Endothelial cell of hepatic sinusoid (primary cell): Measurements from ENCODE around the gene EXD3.

ENCODE experiments used
- in situ Hi-C: cut with HindIII; loops from 2 replicates; pipeline ENCODE4 v1.10.0; 2017; ENCODE audit warnings: low sequenced_read_pairs

Gene EXD3

DNA sequence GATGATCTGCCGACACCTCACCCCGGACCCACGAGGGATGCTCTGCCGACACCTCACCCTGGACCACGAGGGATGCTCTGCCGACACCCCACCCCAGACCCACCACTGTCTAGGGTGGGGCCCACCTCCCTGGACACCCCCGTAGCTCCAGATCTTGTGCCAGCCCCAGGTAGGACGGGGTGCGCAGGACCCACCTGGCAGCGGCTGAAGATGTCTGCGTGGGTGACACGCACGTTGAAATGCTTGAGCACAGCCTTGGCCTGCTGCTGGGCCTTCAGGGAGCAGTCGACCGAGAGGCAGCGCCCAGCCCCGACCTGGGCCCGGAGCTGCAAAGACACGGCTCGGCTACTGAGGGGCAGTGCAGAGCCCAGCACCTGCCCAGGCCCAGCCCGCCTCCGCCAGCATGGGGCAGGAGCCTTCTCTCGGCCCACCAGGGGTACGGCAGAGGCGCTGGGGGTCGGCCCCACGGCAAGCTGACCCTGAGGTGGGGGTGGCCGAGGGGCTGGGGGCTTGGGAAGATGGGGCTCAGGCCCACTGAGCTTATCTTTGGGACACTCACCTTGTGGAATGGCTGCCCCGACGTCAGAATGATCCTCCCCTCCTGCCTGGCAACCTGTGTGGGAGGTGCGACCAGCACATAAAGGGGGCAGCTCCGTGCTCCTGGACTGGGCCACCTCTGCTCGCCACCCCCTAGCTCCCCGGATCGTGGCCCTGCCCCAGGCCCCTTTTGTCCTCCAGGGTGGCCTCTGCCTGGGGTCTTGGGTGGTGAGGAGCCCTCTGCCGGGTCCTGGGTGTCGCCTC, 99.2 kb downstream of the EXD3 start:
- in situ Hi-C loops = no loop called here

DNA sequence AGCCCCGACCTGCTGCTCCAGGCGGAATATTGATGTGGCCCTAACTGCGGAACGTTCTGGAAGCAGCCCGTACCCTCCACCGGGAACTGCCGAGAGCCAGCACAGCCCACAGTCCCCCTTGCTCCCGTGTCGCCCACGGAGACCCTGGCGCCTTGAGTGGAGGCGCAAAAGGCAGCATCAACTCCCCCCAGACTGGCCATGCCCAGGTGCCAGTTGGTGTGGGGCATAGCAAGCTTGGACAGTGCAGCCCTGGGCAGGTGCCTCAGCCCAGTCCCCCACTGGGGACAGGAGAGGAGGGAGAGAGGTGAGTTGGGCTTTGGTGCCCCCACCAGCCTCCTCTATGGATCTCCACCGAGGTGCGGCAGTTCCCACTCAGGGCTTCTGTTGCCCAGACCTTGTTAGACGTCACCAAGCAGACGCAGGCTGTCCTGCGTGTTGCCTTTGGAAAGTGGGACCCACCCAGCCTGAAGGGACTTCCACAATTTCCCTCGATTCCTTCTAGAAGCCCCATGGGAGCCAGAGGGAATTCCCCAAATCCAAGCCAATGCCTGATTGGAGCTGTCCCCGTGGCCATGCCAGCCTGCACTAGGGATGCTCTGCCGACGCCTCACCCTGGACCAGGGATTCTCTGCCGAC, 101.1 kb downstream of the EXD3 start:
- in situ Hi-C loops = no loop called here

DNA sequence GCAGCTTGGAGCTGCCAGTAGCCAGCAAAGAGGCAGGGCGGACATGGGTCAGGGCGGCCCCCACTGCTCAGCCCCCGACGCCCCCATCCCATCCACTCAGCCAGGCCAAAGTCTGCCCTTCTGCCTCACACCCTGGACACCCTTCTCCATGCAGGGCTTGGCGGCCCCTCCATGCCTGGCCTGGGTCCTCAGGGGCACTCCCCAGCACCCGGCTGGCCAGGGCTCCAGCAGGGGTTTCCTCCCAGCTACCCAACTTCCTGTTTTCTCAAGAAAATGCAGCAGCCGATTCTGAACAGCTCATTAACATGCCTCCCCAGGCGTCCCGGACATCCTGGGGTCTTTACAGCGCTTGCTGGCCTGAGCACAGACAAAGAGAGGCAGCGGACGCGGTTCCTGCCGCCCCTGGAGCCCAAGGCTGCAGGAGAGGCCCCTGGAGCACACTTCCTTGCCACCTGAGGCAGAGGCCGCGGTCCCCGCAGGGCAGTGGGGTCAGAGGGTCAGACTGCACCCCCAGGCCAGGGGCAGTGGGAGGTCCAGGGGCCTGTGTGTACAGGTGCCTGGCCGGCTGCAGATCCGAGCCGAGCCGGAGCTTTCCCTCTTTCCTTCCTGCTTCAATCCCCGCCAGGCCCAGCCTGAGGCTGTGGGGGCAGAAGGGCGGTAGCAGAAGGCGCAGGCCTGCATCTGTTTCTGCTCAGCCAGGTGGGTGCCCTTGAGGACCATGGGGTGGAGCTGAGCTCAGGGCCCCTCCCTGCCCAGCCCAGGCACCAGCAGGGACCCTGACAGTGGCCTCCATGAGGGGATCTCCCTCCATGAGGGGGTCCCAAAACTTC, 102.2 kb downstream of the EXD3 start:
- in situ Hi-C loops = no loop called here

DNA sequence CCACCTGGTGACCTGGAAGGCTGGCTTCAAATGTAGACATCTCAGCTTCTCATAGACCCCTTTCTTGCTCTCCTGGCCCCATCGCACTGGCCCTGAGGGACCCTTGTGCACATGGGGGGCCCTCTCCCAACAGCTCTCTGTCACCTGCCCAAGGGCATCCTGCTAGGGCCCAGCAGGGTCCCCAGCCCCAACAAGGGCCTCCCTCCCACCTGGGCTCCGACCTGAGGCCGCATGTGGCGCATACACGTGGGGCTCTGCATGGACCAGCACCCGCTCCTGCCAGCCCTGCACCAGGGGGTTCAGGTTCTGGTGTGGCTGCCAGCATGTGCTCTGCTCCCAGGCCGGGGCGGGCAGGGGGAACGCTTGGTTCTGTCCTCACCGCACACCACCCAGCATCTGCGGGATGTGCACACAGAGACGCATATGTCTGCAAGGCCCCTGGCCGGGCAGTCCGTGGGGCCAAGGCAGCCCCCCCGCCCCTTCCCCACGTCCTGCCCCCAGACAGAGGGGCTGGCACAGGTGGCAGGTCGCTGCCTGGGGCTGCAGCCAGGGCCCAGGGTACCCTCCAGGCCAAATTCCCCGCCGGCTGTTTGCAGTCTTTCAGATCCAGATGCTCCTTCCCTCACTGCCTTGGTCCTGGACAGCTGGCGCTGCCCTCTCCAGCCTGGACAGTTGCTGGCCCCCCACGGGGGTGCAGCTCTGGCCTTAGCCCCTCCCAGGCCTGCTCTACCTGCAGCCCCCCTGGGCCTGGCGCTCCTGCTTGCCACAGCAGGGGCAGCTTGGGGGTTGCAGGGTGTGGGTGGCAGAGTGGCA, 103.0 kb downstream of the EXD3 start:
- in situ Hi-C loops = loop anchor here (10.0 kb wide), 1 partner anchor 95 kb away; no protein-coding TSS in a partner anchor

DNA sequence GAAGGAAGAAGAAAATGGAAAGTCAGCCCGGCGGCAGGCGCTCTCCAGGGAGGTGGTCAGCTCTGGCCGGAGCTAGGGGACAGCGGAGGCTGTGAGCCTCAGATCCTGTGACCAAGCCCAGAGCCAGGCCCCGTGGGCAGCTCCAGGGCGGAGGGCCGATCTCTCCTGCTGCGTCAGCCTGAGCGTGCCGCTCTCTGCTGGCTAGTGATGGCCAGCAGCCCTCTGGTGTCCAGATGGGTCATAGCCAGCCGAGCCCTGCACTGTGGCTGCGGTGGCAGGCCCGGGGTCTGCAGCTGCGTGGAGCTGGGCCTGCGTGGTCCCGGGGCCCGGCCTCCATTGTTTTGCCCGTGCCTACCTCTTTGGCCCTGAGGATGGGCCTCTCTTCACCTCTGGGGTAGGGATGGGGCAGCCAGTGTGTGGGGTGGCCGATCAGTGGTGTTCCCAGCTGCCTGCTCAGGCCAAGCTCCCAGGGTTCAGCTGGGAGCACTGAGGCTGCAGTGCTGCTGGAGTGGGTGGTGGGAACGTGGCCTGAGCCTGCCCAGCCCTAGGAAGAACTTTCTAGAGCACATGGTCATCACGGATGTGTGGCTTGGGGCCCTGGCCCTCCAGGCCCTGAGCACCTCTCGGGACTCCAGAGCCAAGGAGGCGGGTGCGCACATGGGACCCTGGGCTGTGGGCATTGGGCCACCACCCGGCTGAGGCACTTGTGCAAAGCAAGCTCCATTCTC, 103.8 kb downstream of the EXD3 start:
- in situ Hi-C loops = loop anchor here (10.0 kb wide), 1 partner anchor 96 kb away; no protein-coding TSS in a partner anchor

DNA sequence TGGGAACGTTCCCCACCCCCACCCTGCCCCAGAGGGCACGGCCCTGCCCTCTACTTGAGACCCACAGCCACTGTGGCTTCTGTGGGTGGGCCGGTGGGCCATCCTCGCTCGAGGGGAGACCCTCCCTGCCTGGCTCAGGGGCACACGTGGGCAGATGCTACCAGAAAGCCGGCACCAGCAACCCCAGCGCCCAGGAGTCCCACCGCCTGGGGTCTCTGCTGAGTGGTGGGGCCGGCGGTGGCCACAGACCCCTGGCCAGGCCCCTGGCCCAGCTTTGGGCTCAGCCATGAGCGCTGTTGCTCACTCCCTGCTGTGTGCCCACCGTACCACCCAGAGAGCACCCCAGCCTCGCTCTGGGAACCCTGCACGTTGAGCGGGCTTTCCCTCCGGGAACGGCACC, 104.4 kb downstream of the EXD3 start:
- in situ Hi-C loops = loop anchor here (10.0 kb wide), 1 partner anchor 96 kb away; no protein-coding TSS in a partner anchor

DNA sequence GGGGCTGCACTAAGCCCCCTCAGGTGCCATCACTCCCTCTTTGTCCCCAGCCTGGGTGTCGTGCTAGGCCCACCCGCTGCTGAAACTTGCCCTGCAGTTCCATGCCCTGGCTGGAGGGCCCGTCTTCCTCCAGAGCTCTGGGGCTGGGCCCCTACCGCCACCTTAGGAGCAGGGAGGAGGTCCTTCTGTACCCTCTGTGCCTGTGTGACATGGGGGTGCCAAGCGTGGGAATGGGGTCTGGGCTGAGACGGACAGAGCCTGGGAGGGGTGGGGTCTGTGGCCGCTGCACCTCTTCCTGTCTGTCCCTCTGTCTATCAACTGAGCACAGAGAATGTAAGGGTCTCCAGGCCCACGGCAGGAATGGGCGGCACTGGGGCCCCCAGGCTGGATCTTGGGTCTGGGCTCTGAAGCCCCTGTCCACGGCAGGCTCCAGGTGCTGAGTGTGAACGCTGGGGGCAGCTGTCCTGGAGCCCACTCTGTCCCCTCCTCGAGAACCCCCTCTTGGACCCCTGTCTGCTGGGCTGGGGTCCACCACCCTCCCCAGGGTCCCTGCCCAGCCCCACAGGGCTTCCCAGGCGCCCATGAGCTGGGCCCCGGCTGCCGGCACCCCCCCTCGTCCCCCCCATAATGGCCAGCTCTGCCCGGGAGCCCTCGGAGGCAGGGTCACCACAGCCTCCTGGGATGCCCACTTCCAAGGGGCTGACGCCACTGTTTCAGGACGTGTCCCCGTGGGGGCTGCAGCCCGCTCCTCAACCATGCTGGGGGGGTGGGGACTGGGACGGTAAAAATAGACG, 105.0 kb downstream of the EXD3 start:
- in situ Hi-C loops = loop anchor here (10.0 kb wide), 1 partner anchor 97 kb away; no protein-coding TSS in a partner anchor

DNA sequence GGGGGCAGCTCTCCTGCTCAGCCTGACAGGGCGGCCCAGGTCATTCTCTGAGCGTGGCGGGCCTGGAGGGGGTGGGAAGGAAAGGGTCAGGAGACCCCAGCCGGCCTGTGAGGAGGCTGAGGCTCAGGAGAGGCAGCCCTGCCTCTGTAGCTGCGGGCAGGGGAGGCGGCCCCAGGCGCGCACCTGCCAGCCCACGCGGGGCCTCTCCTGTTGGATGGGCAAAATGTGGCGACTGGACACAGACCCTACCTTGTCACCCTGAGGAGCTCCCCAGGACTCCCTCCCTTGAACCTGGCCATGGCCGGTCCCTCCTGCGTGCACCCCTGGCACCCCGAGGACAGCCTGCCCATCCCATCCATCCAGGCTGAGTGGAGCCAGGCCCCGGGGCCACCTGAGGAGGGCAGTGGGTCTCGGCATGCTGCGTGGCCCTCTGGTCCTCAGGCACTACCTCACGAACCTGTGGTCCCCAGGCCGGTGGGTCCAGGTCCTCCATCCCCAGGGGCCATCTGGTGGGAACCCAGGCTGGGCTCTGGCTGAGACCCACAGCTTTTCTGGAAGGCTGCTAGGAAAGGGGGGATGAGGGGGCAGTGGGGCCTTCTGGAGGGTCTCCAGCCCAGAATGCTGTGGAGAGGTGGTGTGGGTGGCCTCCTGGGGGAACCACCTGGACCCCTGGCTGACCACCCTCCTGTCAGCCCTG, 105.8 kb downstream of the EXD3 start:
- in situ Hi-C loops = loop anchor here (10.0 kb wide), 1 partner anchor 98 kb away; no protein-coding TSS in a partner anchor

DNA sequence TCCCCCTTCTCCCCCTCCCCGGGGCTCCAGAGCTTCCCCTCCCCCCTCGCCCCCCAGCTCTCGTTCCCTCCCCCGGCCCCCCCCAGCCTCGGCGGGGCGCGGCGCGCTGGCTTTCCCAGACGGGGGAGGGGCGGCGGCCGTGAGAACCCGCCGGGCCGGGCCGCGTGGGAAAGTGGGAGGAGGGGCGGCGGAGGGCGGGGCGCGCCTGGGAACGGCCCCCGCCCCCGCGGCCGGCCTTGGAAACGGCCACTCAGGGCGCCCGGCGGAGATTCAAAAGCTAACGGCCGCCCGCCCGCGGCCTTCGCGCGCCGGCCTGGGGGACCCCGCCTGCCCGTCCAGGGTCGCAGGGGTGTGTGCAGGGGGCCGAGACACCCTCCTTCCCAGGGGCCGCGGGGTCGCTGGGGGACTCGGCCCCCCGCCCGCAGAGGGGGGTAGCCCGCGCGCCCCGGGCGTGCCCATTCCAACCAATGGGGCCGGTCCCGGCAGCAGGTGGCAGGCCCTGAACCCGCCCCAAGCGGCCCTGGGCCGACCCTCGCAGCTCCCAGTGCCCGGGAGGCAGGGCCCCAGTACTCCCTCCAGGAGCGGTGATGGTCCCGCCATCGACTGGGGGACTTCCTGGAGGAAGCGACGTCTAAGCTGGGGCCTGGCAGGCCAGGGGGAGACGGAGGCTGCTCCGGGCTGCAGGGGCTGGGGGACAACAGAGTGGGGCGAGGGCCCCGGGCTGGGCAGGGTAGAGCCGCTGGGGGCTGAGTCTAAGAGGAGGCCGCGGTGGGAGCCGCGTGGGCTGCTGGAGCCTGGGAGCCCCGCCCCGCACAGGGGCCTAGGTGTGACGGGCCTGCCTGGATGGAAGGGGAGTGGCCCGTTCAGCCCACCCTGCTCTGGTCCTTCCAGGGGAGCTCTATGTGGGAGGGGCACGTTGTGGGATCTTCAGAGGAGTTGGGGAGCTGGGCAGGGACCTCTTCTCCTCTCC, 106.7 kb downstream of the EXD3 start:
- in situ Hi-C loops = loop anchor here (10.0 kb wide), 1 partner anchor 99 kb away; no protein-coding TSS in a partner anchor

DNA sequence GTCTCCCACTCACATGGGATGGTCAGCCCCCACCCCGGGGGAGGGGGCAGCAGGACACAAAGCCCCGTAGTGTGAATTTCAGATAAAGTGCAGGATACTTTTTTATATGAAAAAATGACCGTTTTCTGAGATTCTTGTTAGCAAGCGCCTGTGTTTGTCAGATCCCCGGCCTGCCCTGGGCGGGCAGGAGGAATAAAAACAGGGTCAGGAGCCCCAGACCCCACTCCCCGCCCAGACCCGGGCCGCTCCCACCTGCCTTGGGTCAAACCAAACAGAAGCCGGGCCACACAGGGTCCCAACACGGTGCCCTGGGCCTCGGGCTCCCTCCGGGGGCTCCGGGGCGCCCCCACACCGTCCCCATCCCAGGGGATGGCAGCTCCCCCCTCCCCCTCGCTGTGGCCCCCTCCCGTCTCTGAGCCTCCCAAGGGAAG, 107.4 kb downstream of the EXD3 start:
- in situ Hi-C loops = loop anchor here (10.0 kb wide), 1 partner anchor 99 kb away; no protein-coding TSS in a partner anchor

DNA sequence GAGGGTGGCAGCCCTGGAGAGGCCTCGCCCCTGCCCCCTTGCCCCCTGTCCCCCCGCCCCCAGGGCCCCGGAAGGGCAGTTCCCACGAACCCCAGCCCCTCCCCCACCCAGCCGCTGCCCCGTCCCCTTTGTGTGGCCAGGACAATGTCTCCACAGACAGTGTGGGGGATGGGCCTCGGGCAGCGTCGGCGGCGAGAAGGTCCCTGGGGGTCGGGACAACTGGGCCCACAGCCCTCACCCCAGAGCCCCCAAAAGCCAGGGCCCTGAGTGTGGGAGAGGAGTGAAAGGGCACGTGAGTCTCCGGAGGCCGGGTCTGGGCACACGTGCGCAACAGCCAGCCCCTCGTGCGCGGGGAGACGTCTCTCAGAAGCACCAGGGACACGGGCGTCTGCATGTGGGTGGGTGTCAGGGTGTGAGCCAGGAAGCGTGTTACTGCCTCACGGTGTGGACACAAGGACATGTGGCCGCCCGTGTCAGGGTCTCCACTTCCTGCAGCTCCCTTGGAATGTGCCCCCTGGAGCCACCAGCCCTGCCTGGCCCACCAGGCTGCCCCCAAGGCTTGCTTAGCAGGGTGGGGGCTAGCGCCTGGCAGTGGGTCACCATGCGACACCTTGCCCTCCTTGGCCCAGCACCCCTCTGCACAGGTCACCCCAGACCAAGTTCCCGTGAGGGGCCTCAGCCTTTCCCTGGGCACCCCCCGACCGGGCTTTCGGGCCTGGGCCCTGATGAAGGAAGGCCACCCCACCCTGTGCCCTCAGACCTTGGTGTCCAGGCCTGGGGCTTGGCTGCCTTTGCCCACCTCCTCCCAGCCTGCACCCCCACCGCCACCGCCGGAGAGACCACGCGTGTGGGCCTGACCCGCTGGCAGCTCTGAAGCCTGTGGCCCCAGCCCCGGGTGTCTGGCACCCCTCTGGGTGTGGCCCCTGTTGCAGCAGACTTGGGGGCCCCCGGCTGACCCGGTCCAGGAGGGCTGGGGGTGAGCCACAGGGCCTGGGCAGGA, 108.1 kb downstream of the EXD3 start:
- in situ Hi-C loops = loop anchor here (10.0 kb wide), 1 partner anchor 100 kb away; no protein-coding TSS in a partner anchor

DNA sequence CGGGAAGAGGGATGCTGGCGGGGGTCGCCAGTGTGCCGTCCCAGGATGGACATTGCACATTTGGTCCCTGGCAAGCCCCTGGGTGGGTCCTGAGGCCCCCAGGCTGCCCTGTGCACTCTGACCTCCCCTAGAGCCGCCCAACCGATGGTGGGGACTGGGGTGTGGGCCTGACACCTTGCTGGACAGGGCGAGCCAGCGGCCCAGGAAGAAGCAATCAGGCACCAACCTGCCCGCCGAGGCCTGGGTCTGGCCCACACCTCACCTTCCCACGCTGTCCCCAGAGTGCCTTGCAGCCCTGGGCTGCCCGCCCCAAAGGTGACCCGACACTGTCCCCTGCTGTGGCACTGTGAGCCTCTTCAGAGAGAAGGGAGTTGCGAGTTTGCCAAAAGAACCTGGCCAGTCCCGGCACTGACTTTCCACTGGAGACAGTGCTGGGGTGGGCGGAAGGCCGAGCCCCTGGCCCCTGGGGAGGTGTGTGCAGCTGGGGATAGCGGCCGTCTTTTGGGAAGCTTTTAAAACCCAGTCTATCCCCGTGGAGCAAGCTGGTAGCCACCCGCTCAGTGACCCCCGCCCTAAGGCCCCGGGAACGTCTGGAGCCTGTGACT, 108.9 kb downstream of the EXD3 start:
- in situ Hi-C loops = loop anchor here (10.0 kb wide), 1 partner anchor 101 kb away; no protein-coding TSS in a partner anchor

DNA sequence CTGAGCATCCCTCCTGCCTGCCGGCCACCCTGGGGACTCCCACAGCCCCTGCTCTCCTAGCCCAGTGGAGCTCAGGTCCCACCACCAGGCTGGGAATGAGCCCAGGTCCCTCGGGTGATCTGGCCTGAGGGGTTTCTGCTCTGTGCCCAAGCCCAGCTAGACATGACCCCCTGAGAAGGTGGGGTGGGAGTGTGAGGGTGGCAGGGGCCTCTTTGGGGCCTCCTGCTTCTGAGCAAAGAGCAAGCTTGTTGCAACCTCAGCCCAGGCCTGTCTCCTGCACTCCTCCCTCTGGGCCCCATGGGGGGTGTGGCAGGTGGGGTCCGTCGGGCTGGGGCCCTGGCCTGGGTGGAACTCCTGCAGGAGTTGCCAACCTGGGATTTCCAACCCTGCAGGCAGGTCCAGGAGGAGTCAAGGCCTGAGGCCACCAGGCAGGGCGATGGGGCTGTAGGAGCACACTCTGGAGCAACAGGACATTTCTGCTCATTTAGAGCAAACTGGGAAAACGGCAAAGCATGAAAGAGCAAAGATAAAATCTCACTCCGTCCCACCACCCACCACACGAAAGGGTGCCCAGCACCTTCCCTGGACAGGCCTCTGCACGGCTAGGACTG, 109.5 kb downstream of the EXD3 start:
- in situ Hi-C loops = loop anchor here (10.0 kb wide), 1 partner anchor 101 kb away; no protein-coding TSS in a partner anchor

DNA sequence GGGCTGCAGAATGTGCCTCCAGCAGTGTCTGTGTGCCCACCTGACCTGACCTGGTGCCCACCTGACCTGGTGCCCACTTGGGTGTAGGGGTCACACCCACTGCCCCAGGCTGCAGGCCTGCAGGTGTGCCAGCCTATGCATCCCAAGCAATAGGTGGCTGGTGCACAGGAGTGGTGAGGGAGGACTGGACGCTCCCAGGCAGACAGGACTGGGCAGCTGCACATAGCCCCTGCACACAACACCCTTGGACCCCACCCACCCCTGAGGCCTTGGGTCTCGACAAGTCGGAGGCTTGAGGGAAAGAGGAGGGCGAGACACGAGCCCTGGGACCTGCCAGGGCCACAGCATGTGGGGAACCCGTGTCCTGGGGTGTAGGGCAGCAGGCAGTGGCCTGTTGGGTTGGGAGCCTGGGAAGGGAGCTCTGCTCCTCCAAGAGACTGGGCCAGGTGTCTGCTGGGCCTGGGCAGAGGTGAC, 110.1 kb downstream of the EXD3 start:
- in situ Hi-C loops = loop anchor here (10.0 kb wide), 1 partner anchor 102 kb away; no protein-coding TSS in a partner anchor
